WERI-Rb-1 (cell line): ENCODE results near the gene AGAP1.

Source experiments
- DNase-seq: peaks from one replicate; pipeline ENCODE4 v3.0.0-alpha.2; 2020
- H3K27ac ChIP-seq: fragments of 250-450 bp; sonication (Bioruptor Pico); 2 replicates; pipeline ENCODE4 v1.5.1; 2020; ENCODE audit warnings: mild to moderate bottlenecking, moderate library complexity
- H3K27me3 ChIP-seq: fragments of 250-450 bp; sonication (Bioruptor Pico); 2 replicates; pipeline ENCODE4 v1.5.1; 2021; ENCODE audit warnings: mild to moderate bottlenecking, low read depth, moderate library complexity; ENCODE audit not compliant: insufficient read depth, severe bottlenecking
- H3K36me3 ChIP-seq: fragments of 250-450 bp; sonication (Bioruptor Pico); 2 replicates; pipeline ENCODE4 v1.5.1; 2020; ENCODE audit warnings: mild to moderate bottlenecking, moderate library complexity
- H3K4me3 ChIP-seq: 2 replicates; pipeline ENCODE4 v1.5.1; 2011; ENCODE audit warnings: low read depth, mild to moderate bottlenecking, control low read depth, low read length
- H3K9me3 ChIP-seq: fragments of 250-450 bp; sonication (Bioruptor Pico); 2 replicates; pipeline ENCODE4 v1.5.1; 2021; ENCODE audit warnings: mild to moderate bottlenecking, moderate library complexity; ENCODE audit not compliant: severe bottlenecking
- TF ChIP-seq, protein P1 (sequence below): IDR thresholded peaks from 2 replicates; pipeline ENCODE4 v1.5.1; 2011; ENCODE audit warnings: low read depth, mild to moderate bottlenecking, control low read depth, inconsistent platforms, low read length

Gene AGAP1

DNA sequence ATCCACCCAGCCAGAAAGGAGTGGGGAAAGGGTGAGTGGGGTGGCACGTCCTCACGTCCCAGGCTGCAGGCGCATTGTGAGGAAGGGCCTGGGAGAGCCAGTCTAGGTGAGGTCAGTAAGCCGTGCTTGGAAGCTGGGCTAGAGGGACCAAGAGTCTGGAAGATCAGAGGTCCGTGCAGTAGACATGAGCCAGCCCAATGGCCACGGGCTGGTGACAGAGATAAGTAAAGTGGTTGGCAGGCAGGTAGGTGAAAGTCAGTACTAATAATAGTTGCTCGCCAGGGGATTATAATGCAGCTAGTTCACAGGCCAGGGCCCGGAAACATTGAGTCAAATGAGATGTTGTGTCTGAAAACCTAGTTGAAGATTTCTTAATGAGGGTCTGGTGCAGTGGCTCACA is 541.1 kb downstream of the AGAP1 start:
- Histone ChIP-seq H3K27ac (no peak overlapping the region), H3K4me3 (no peak overlapping the region), H3K36me3 (peaks cover 35% of the 10 kb centered on the region), H3K9me3 (no peaks in the 10 kb centered on the region), H3K27me3 (no peaks in the 10 kb centered on the region)
- TF ChIP-seq, protein P1, sequence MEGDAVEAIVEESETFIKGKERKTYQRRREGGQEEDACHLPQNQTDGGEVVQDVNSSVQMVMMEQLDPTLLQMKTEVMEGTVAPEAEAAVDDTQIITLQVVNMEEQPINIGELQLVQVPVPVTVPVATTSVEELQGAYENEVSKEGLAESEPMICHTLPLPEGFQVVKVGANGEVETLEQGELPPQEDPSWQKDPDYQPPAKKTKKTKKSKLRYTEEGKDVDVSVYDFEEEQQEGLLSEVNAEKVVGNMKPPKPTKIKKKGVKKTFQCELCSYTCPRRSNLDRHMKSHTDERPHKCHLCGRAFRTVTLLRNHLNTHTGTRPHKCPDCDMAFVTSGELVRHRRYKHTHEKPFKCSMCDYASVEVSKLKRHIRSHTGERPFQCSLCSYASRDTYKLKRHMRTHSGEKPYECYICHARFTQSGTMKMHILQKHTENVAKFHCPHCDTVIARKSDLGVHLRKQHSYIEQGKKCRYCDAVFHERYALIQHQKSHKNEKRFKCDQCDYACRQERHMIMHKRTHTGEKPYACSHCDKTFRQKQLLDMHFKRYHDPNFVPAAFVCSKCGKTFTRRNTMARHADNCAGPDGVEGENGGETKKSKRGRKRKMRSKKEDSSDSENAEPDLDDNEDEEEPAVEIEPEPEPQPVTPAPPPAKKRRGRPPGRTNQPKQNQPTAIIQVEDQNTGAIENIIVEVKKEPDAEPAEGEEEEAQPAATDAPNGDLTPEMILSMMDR: no peak
- no peak for DNase-seq

DNA sequence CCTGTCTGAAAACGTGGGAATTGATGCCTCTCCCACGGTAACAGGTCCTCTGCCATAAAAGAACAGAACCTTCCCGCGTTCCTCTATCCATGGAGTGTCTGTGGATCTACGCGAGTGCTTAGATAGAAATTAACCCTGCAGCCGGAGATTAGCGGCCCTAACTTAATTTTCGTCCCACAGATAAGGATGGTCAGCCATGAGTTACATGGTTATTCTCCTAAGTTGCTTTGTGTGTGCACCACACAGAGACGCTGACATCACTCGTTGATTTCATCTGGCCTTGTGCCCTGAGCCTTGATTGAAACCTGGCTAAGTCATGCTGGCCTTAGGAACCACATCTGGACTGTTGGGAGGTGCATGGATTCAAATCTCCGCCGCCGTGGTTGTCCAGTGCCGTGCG is 542.2 kb downstream of the AGAP1 start:
- Histone ChIP-seq H3K9me3 (no peaks in the 10 kb centered on the region), H3K36me3 (peaks cover 38% of the 10 kb centered on the region), H3K27ac (no peak overlapping the region), H3K27me3 (no peaks in the 10 kb centered on the region), H3K4me3 (no peak overlapping the region)
- DNase-seq: no peak
- TF ChIP-seq, protein P1: no peak

DNA sequence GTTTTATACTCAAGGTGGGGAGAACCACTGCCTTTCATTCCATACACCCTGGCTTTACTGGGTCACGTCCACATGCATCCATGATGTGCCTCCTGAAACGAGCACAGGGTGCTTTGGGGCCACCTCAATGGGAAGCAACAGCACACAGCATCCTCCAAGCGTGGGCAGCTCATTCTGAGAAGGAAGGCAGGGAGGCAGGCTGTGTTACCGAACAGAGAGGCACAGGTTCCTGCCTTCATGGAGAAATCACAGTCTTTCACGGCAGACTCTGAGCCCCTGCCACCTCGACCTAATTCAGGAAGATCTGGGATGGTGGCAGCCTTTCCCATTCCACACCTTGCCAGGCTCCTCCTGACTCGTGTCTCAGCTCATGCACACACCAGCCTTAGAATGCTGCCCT is 544.3 kb downstream of the AGAP1 start:
- DNase-seq: no peak
- Histone ChIP-seq H3K27ac (no peak overlapping the region), H3K36me3 (peaks cover 45% of the 10 kb centered on the region), H3K9me3 (no peaks in the 10 kb centered on the region), H3K27me3 (no peaks in the 10 kb centered on the region), H3K4me3 (no peak overlapping the region)
- TF ChIP-seq, protein P1: no peak

DNA sequence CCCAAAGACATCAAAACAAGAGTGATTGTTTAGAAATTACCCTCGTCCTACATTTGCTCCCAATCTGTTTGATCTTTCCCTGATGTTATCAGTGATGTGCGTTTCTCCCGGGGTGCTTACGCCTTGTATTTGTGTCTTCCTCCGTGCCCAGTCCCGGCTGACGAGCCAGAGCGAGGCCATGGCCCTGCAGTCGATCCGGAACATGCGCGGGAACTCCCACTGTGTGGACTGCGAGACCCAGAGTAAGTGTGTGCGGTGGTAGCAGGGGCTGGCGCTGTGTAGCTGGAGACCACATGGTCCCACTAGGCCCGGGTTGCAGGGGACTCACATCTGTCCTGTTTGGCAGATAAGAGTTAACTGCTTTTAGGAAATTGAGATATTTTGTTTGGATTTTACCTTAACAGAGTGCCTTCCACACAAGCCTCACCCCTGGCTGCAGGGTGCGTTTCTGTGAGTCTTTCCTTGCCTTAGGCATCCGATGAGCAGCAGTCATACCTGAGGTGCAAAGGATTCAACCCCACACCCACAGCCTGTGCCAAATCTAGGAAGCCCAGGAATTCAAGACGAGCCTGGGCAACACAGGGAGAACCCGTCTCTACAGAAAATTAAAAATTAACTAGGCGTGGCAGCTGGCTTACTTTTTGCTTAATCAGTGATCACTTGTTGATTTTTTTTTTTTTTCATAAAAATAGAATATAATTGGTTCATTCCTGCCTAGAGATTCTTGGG is 546.9 kb downstream of the AGAP1 start:
- Histone ChIP-seq H3K9me3 (no peaks in the 10 kb centered on the region), H3K27me3 (no peaks in the 10 kb centered on the region), H3K4me3 (no peak overlapping the region), H3K36me3 (peaks cover 49% of the 10 kb centered on the region), H3K27ac (no peak overlapping the region)
- TF ChIP-seq, protein P1: no peak
- no peak for DNase-seq

DNA sequence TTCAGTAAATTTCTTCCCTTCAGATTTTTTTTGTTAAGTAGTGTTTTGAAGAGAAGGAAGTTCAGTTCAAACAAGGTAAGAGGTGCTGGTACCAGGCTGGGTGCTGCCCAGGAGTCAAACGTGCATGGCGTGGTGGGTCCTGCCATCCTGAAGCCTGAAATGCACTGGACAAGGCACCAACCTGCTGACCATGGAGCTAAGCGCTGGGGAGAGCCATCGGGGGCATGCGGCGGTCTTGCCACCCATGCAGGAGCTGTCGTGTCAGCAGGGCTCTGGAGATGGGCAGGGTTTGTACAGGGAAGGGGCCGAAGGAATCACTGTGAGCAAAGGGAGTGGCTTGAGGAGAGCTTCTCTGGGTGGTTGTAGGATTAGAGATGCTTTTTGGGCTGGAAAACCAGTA is 547.8 kb downstream of the AGAP1 start:
- no peak overlapping the region for H3K4me3 ChIP-seq
- no peaks in the 10 kb centered on the region for H3K9me3 ChIP-seq
- DNase-seq: no peak
- TF ChIP-seq, protein P1: no peak
- H3K36me3 ChIP-seq: peaks cover 46% of the 10 kb centered on the region
- H3K27ac ChIP-seq: no peak overlapping the region
- H3K27me3 ChIP-seq: no peaks in the 10 kb centered on the region

DNA sequence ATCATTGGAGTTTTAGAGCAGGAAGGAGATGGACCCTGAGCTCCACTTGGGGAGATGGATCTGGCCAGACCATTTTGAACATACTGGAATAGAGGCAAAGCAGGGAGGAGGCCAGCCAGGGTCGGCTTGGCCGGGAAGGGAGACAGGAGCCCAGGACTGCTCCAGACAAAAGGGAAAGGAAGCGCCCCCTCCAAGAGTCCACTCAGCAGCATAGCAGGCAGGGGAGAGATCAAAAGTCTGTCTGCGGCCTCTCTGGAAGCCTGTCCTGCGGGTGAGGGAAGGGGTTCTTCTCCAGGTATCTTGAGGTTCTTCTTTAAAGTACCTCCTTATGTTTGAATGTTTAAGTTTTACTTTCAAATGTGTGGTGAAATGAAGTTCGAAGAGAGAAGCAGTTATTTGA is 548.2 kb downstream of the AGAP1 start:
- Histone ChIP-seq H3K36me3 (peaks cover 44% of the 10 kb centered on the region), H3K27me3 (no peaks in the 10 kb centered on the region), H3K9me3 (no peaks in the 10 kb centered on the region), H3K4me3 (no peak overlapping the region), H3K27ac (no peak overlapping the region)
- no peak for DNase-seq
- TF ChIP-seq, protein P1: no peak
